ENCODE results near the gene MICU1.

- TF ChIP-seq FOSL2 (IDR thresholded peaks at IDR 0.05; ENCODE audit: borderline replicate concordance, low read depth) (no peak), CTCF (IDR thresholded peaks at IDR 0.05) (no peak), RAD21 (IDR thresholded peaks at IDR 0.05; ENCODE audit: low read length) (no peak)
These were observed 112.0 kb downstream of the MICU1 start for GRCh38 chr10:72513910-72514309.
